Fibroblast of lung (primary cell): ENCODE results near the gene CCDC74A. TPM values are rescaled to one million over a fixed set of nuclear protein-coding genes. Genes with fewer than 3 reads are reported as not detected.
"Not testable (repeated sequence)": the region's sequence is repeated elsewhere in the genome, so short reads cannot be mapped to it uniquely, and the experiment has no call there.

Source experiments
- DNase-seq, 2 donors: peaks; one replicate each; pipeline versions ENCODE4 v3.0.0 to v3.0.0-alpha.2; 2010; ENCODE audit warnings: low read depth in 2 of 2
- H2AFZ ChIP-seq: 2 replicates; pipeline ENCODE4 v1.5.1; 2012; ENCODE audit warnings: low read length, control low read depth, inconsistent platforms
- H3K27ac ChIP-seq: 2 replicates; pipeline ENCODE4 v1.5.1; 2011; ENCODE audit warnings: low read length, control low read depth; ENCODE audit not compliant: insufficient read depth
- H3K27me3 ChIP-seq: 2 replicates; pipeline ENCODE4 v1.5.1; 2011; ENCODE audit warnings: mild to moderate bottlenecking, low read length; ENCODE audit not compliant: control insufficient read depth, insufficient read depth
- H3K36me3 ChIP-seq: 2 replicates; pipeline ENCODE4 v1.5.1; 2011; ENCODE audit warnings: low read length; ENCODE audit not compliant: control insufficient read depth, insufficient read depth
- H3K4me1 ChIP-seq: 2 replicates; pipeline ENCODE4 v1.5.1; 2011; ENCODE audit warnings: low read length; ENCODE audit not compliant: control insufficient read depth, insufficient read depth; ENCODE audit errors: extremely low read depth
- H3K4me2 ChIP-seq: 2 replicates; pipeline ENCODE4 v1.5.1; 2011; ENCODE audit warnings: low read length, control low read depth; ENCODE audit not compliant: insufficient read depth; ENCODE audit errors: extremely low read depth
- H3K4me3 ChIP-seq, 4 experiments: fragments of 200-600 bp in 1 of 4; sonication (generic) in 1 of 4; replicated peaks in 1 of 4; 2 replicates each; pipeline ENCODE4 v1.5.1; 2011 to 2016; ENCODE audit warnings: low read length in 4 of 4, low read depth in 3 of 4, mild to moderate bottlenecking in 3 of 4, control low read depth in 2 of 4, inconsistent platforms in 1 of 4, mixed read lengths in 1 of 4; ENCODE audit not compliant: insufficient read depth in 1 of 4; ENCODE audit errors: control extremely low read depth in 1 of 4
- H3K79me2 ChIP-seq: 2 replicates; pipeline ENCODE4 v1.5.1; 2012; ENCODE audit warnings: mild to moderate bottlenecking, low read length, inconsistent platforms; ENCODE audit not compliant: control insufficient read depth, insufficient read depth
- H3K9ac ChIP-seq: 2 replicates; pipeline ENCODE4 v1.5.1; 2011; ENCODE audit warnings: mild to moderate bottlenecking, low read length, control low read depth; ENCODE audit not compliant: insufficient read depth
- H3K9me3 ChIP-seq: 2 replicates; pipeline ENCODE4 v1.5.1; 2012; ENCODE audit warnings: low read depth, low read length; ENCODE audit not compliant: control insufficient read depth, insufficient read depth
- H4K20me1 ChIP-seq: 2 replicates; pipeline ENCODE4 v1.5.1; 2011; ENCODE audit warnings: low read length; ENCODE audit not compliant: control insufficient read depth, insufficient read depth; ENCODE audit errors: extremely low read depth
- EZH2 ChIP-seq: IDR thresholded peaks from 2 replicates; pipeline ENCODE4 v1.5.1; 2012; ENCODE audit warnings: low read length, control low read depth, mild to moderate bottlenecking; ENCODE audit errors: missing control alignments
- polyA plus RNA-seq, 2 donors: library from polyadenylated mRNA; depleted of rRNA in 1 of 2; stranded (reverse) in 1 of 2; unstranded in 1 of 2; fragments of >200 nt; gene quantifications; 2 replicates each; pipeline ENCODE4 v1.2.1, GENCODE V29; 2011 to 2012; ENCODE audit warnings: missing spikeins in 1 of 2
- total RNA-seq: library from RNA; depleted of rRNA; stranded (reverse); fragments of >200 nt; gene quantifications from 2 replicates; pipeline ENCODE4 v1.2.1, GENCODE V29; 2014
- TF ChIP-seq, protein P1 (sequence below), 2 donors: IDR thresholded peaks in 1 of 2; conservative IDR thresholded peaks in 1 of 2; 1 replicate in 1 of 2; 2 replicates in 1 of 2; pipeline ENCODE4 v1.5.1; 2011 to 2012; ENCODE audit warnings: low read length in 2 of 2, control low read depth in 1 of 2, inconsistent platforms in 1 of 2, low read depth in 1 of 2, mild to moderate bottlenecking in 1 of 2

CCDC74A gene
- total and polyA plus RNA-seq, 2 donors (not counting 1 experiment from before 2014, with no cell fraction given) = 5.9 to 6.5 TPM

DNA sequence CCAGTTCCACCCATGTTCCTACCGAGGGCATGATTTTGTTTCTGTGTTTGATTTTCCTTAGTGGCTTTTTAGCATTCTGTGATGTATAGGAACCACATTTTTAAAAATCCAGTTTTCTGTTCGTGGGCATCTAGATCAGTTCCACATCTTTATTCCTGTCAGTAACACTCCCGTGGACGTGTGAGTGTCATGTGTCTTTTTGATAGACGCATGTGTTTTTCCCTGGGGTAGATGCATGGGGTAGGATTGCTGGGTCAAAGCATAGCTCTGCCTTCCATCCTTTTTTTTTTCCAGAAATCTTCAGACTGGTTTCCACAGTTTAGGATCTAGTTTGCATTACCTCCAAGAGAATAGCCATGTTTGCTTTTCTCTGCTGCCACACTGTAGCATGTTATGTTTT lies 38.7 kb downstream of the CCDC74A start:
- Histone ChIP-seq H3K27ac (no peak overlapping the region), H3K36me3 (no peaks in the 10 kb centered on the region), H2AFZ (no peak overlapping the region), H3K79me2 (no peaks in the 10 kb centered on the region), H3K9ac (no peak overlapping the region), H3K9me3 (no peaks in the 10 kb centered on the region), H3K4me1 (no peaks in the 10 kb centered on the region), H3K4me2 (no peak overlapping the region), H3K27me3 (no peaks in the 10 kb centered on the region), H3K4me3 (no peak overlapping the region), H4K20me1 (no peaks in the 10 kb centered on the region)
- TF ChIP-seq, protein P1, sequence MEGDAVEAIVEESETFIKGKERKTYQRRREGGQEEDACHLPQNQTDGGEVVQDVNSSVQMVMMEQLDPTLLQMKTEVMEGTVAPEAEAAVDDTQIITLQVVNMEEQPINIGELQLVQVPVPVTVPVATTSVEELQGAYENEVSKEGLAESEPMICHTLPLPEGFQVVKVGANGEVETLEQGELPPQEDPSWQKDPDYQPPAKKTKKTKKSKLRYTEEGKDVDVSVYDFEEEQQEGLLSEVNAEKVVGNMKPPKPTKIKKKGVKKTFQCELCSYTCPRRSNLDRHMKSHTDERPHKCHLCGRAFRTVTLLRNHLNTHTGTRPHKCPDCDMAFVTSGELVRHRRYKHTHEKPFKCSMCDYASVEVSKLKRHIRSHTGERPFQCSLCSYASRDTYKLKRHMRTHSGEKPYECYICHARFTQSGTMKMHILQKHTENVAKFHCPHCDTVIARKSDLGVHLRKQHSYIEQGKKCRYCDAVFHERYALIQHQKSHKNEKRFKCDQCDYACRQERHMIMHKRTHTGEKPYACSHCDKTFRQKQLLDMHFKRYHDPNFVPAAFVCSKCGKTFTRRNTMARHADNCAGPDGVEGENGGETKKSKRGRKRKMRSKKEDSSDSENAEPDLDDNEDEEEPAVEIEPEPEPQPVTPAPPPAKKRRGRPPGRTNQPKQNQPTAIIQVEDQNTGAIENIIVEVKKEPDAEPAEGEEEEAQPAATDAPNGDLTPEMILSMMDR (conservative IDR thresholded peaks at IDR 0.05 in 1 of 2, IDR thresholded peaks at IDR 0.05 in 1 of 2; ENCODE audit: low read depth in 1 of 2, low read length in 2 of 2) = no peak
- no peak for TF ChIP-seq EZH2
- DNase-seq = no peak

DNA sequence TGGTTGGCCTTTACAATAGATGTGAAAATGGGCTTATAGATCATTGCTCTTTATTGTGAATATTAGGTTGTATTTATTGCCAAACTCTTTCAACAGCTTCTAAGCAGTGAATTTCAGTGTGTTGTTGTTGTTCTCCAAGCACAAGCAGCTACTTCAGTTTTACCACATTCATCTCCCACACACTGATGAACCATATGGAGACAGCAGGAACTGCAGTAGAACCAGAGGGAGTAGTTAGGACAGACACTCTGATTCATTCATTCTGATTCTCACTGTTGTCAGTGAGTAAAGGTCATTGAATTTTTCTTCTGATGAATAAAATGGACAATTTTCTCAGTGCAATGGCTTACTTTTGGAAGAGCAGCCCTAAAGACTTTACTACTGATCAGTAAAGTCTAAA lies 40.2 kb downstream of the CCDC74A start:
- no peaks in the 10 kb centered on the region for H3K4me1 ChIP-seq
- no peaks in the 10 kb centered on the region for H3K36me3 ChIP-seq
- no peak overlapping the region for H3K27ac ChIP-seq
- no peak overlapping the region for H2AFZ ChIP-seq
- no peak for TF ChIP-seq EZH2
- TF ChIP-seq, protein P1 (conservative IDR thresholded peaks at IDR 0.05 in 1 of 2, IDR thresholded peaks at IDR 0.05 in 1 of 2; ENCODE audit: low read depth in 1 of 2, low read length in 2 of 2) = no peak
- H3K27me3 ChIP-seq = no peaks in the 10 kb centered on the region
- no peak overlapping the region for H3K4me2 ChIP-seq
- H3K4me3 ChIP-seq = no peak overlapping the region
- no peaks in the 10 kb centered on the region for H3K79me2 ChIP-seq
- H4K20me1 ChIP-seq = no peaks in the 10 kb centered on the region
- H3K9me3 ChIP-seq = no peaks in the 10 kb centered on the region
- no peak for DNase-seq
- no peak overlapping the region for H3K9ac ChIP-seq

DNA sequence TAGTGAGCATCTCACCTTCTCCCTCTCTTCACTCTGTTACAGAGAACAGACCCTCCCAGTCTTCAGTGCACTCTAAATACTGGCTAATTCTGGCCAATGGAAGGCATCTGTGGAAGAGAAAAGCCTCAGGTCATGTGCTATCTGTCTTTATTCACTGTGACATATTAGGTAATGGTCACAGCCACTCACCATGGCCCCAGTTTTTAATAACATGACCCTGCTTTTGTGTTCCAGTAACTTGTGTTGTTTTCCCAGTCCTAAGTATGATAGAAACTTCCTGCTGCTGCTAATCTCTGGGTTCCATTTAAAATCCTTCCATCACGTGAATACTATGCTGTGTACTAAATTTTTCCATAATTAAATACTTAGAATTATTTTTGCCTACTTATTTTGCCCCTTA lies 40.7 kb downstream of the CCDC74A start:
- H3K27me3 ChIP-seq, H3K9ac ChIP-seq, DNase-seq, H3K79me2 ChIP-seq, H2AFZ ChIP-seq, H3K4me1 ChIP-seq, H3K4me2 ChIP-seq, H3K36me3 ChIP-seq, H3K9me3 ChIP-seq, H3K4me3 ChIP-seq, H3K27ac ChIP-seq, H4K20me1 ChIP-seq: not testable (repeated sequence)

DNA sequence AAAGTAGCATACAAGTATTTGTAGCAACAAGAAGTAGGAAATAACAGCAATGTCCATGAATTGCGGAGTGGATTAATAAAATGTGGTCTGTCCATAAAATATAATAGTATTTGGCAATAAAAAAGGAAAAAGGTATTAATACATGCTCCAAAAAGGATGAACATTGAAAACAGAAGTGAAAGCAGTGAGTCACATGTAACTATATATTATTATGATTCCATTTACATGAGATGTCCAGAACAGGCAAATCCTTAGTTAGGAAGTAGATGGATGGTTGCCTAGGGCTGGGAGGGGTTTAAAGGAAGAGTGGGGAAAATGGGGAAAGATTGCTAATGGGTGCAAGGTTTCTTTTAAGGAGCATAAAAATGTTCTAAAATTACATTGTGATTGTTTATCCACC lies 44.5 kb downstream of the CCDC74A start:
- peak overlapping the region; percentile 5 for H3K4me2 ChIP-seq
- H3K9me3 ChIP-seq = no peaks in the 10 kb centered on the region
- no peak overlapping the region for H3K9ac ChIP-seq
- H3K36me3 ChIP-seq = no peaks in the 10 kb centered on the region
- H3K4me1 ChIP-seq = no peaks in the 10 kb centered on the region
- no peak overlapping the region for H3K27ac ChIP-seq
- no peaks in the 10 kb centered on the region for H4K20me1 ChIP-seq
- no peaks in the 10 kb centered on the region for H3K27me3 ChIP-seq
- no peaks in the 10 kb centered on the region for H3K79me2 ChIP-seq
- TF ChIP-seq, protein P1 (conservative IDR thresholded peaks at IDR 0.05 in 1 of 2, IDR thresholded peaks at IDR 0.05 in 1 of 2; ENCODE audit: low read depth in 1 of 2, low read length in 2 of 2) = no peak
- TF ChIP-seq EZH2 = no peak
- H2AFZ ChIP-seq = no peak overlapping the region
- DNase-seq = no peak
- no peak overlapping the region for H3K4me3 ChIP-seq
